Bronchial epithelial cell (primary cell): Measurements from ENCODE around the gene NCAN. TPM values are rescaled to one million over a fixed set of nuclear protein-coding genes. Genes with fewer than 3 reads are reported as not detected.

ENCODE experiments used
- DNase-seq: peaks from one replicate; pipeline ENCODE4 v3.0.0-alpha.2; 2010; ENCODE audit warnings: low read depth
- FAIRE-seq: peaks from 2 replicates; lab custom pipeline; 2011; peaks lifted over from hg19 to GRCh38; lab: Jason Lieb, UNC
- H3K27me3 ChIP-seq: 2 replicates; pipeline ENCODE4 v1.5.1; 2011; ENCODE audit warnings: low read length; ENCODE audit not compliant: control insufficient read depth, insufficient read depth
- H3K36me3 ChIP-seq: 2 replicates; pipeline ENCODE4 v1.5.1; 2011; ENCODE audit warnings: low read length; ENCODE audit not compliant: control insufficient read depth, insufficient read depth
- H3K4me3 ChIP-seq: 2 replicates; pipeline ENCODE4 v1.5.1; 2011; ENCODE audit warnings: mild to moderate bottlenecking, low read depth, low read length, control low read depth
- CTCF ChIP-seq: IDR thresholded peaks from 2 replicates; pipeline ENCODE4 v1.5.1; 2011; ENCODE audit warnings: mild to moderate bottlenecking, moderate library complexity, low read length, control low read depth, inconsistent platforms; ENCODE audit not compliant: insufficient read depth, severe bottlenecking
- total RNA-seq: library from RNA; depleted of rRNA; stranded (reverse); fragments of >200 nt; gene quantifications from 2 replicates; pipeline ENCODE4 v1.2.1, GENCODE V29; 2014

Gene NCAN
- total RNA-seq, 1 donor from 2014 or later, result not detected

GRCh38 chr19:19224852-19225494 lies 13.2 kb downstream of the NCAN start:
- DNase-seq (peak; percentile 45), FAIRE-seq (no peak)
- peak; percentile 78 for TF ChIP-seq CTCF
- no peaks in the 10 kb centered on the region for H3K36me3 ChIP-seq
- H3K27me3 ChIP-seq, result no peaks in the 10 kb centered on the region
- peak overlapping the region; percentile 4 for H3K4me3 ChIP-seq

DNA sequence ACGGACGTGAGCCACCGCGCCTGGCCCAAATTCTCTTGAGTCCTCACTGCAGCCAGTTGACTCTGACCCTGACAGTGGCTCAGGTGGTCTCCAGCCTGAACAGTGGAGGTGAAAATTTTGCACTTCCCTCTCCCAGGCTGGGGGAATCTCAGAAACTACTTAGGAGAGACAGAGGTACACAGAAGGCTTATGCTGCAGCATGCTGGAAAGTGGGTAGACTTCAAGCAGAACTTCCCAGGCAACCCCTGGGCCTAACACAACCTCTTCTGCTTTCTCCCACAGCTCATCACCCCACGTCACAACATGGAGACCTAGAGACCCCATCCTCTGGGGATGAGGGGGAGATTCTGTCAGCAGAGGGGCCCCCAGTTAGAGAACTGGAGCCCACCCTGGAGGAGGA lies 14.4 kb downstream of the NCAN start:
- no peak for TF ChIP-seq CTCF
- Histone ChIP-seq H3K36me3 (no peaks in the 10 kb centered on the region), H3K27me3 (no peaks in the 10 kb centered on the region), H3K4me3 (no peak overlapping the region)
- FAIRE-seq, result no peak
- DNase-seq, result no peak

GRCh38 chr19:19226663-19227062 lies 14.9 kb downstream of the NCAN start:
- Histone ChIP-seq H3K27me3 (no peaks in the 10 kb centered on the region), H3K4me3 (no peak overlapping the region), H3K36me3 (no peaks in the 10 kb centered on the region)
- no peak for TF ChIP-seq CTCF
- DNase-seq, result no peak
- no peak for FAIRE-seq

DNA sequence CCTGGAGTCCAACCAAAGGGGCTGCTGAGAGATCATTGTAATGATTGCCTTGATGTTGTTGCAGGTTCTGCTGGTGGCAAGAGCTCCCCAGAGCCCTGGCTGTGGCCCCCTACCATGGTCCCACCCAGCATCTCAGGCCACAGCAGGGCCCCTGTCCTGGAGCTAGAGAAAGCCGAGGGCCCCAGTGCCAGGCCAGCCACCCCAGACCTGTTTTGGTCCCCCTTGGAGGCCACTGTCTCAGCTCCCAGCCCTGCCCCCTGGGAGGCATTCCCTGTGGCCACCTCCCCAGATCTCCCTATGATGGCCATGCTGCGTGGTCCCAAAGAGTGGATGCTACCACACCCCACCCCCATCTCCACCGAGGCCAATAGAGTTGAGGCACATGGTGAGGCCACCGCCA lies 15.5 kb downstream of the NCAN start:
- no peak for TF ChIP-seq CTCF
- no peak for FAIRE-seq
- no peak for DNase-seq
- Histone ChIP-seq H3K27me3 (no peaks in the 10 kb centered on the region), H3K36me3 (no peaks in the 10 kb centered on the region), H3K4me3 (no peak overlapping the region)

DNA sequence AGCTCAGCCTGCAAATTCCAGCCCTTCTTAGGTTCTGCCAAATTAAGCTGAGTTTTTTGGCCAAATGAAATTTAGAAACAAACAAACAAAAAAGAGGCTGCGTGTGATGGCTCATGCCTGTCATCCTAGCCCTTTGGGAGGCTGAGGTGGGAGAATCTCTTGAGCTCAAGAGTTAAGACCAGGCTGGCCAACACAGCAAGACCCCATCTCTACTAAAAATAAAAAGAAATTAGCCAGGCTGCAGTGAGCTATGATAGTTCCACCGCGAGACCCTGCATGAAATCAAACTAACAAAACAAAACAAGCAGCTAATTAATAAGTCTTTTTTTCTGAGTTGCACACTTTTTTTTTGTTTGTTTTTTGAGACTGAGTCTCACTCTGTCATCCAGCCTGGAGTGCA lies 17.9 kb downstream of the NCAN start:
- no peak for TF ChIP-seq CTCF
- H3K27me3 ChIP-seq, result no peaks in the 10 kb centered on the region
- H3K36me3 ChIP-seq, result no peaks in the 10 kb centered on the region
- no peak for FAIRE-seq
- no peak overlapping the region for H3K4me3 ChIP-seq
- no peak for DNase-seq

DNA sequence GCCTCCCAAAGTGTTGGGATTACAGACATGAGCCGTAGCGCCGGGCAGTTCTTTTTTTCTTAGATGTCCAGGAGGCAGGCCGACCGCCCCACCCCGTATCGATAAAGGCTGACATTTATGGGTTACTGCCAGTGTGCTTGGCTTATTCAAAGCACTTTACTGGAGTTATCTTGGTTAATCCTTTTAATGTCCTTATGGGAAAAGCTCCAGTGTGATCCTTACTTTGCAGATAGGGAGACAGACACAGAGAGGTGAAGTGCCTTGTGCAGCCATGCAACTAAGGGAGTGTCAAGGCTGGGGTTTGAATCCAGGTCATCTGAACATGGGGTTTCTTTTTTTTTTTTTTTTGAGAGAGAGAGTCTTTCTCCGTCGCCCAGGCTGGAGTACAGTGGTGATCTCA lies 19.2 kb downstream of the NCAN start:
- no peak for TF ChIP-seq CTCF
- Histone ChIP-seq H3K4me3 (no peak overlapping the region), H3K27me3 (no peaks in the 10 kb centered on the region), H3K36me3 (no peaks in the 10 kb centered on the region)
- DNase-seq (no peak), FAIRE-seq (no peak)
